Nephron (organoid): ENCODE data around the gene TRPM1.

Experiments
- H3K27ac Mint-ChIP-seq, 3 experiments: 2 replicates each; pipeline ENCODE4 v1.8.0; 2020; ENCODE audit warnings: mixed read lengths in 3 of 3, mild to moderate bottlenecking in 2 of 3, moderate library complexity in 1 of 3
- H3K27me3 Mint-ChIP-seq: 2 replicates; pipeline ENCODE4 v1.8.0; 2021; ENCODE audit warnings: low read depth, mild to moderate bottlenecking, moderate library complexity, mixed read lengths
- H3K36me3 Mint-ChIP-seq: 2 replicates; pipeline ENCODE4 v1.8.0; 2020; ENCODE audit warnings: low read depth, mixed read lengths
- H3K4me1 Mint-ChIP-seq: 2 replicates; pipeline ENCODE4 v1.8.0; 2020; ENCODE audit warnings: mixed read lengths
- H3K4me3 Mint-ChIP-seq, 3 experiments: 2 replicates each; pipeline ENCODE4 v1.8.0; 2020; ENCODE audit warnings: mild to moderate bottlenecking in 3 of 3, mixed read lengths in 3 of 3, moderate library complexity in 2 of 3
- H3K9me3 Mint-ChIP-seq: 2 replicates; pipeline ENCODE4 v1.8.0; 2020; ENCODE audit warnings: mixed read lengths
- TF ChIP-seq, protein P1 (sequence below), 3 experiments: fragments of 200-600 bp; sonication (generic); IDR thresholded peaks; one replicate each; pipeline ENCODE4 v1.5.0; 2021; ENCODE audit warnings: antibody characterized with exemption in 3 of 3; ENCODE audit not compliant: unreplicated experiment in 3 of 3

TRPM1 gene

DNA sequence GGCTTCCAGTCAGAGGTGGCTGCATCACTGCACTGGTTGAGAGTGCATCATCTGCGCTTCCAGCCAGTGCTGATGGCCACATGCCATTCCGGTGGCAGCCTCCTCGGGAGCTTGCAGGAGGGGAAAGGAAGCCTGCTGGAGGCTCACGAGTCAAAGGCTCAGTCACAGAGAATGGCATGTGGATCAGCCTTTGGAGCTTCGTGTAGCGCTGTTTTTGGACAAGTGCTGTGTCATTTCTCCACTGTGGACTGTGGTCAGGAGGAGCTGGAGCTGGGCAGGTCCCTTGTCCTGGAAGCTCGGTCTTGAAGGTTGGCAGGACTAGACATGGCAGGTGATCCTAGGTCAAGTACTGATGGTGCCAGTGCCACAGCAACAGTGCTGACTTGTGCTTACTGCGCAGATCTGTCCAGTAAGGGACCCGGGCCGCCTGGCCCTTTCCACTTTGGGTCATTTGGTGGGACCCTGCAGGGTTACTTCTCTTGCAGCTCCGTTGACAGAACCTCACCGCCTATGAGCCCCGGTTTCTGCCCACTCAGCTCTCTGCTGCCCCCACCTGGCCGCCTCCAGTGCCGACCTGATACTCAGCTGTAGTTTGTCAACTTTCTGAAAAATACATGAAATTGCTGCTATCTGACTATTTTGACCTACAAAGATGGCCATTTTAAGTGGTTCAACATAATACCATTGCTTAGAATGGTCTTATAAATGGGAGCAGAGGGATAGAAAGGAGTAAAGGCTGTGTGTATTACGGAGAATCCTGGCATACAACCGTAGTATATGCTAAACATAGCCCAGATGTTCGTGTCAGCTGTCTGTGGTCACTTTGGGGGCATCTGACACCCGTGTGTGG is 27.6 kb upstream of the TRPM1 start:
- no peak overlapping the region for H3K27ac Mint-ChIP-seq
- TF ChIP-seq, protein P1, sequence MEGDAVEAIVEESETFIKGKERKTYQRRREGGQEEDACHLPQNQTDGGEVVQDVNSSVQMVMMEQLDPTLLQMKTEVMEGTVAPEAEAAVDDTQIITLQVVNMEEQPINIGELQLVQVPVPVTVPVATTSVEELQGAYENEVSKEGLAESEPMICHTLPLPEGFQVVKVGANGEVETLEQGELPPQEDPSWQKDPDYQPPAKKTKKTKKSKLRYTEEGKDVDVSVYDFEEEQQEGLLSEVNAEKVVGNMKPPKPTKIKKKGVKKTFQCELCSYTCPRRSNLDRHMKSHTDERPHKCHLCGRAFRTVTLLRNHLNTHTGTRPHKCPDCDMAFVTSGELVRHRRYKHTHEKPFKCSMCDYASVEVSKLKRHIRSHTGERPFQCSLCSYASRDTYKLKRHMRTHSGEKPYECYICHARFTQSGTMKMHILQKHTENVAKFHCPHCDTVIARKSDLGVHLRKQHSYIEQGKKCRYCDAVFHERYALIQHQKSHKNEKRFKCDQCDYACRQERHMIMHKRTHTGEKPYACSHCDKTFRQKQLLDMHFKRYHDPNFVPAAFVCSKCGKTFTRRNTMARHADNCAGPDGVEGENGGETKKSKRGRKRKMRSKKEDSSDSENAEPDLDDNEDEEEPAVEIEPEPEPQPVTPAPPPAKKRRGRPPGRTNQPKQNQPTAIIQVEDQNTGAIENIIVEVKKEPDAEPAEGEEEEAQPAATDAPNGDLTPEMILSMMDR (IDR thresholded peaks at IDR 0.05; ENCODE audit: unreplicated experiment in 3 of 3) = peak; percentile 79 to 89 (median 85)
- no peak overlapping the region for H3K4me3 Mint-ChIP-seq
- no peaks in the 10 kb centered on the region for H3K36me3 Mint-ChIP-seq
- peaks cover 17% of the 10 kb centered on the region for H3K4me1 Mint-ChIP-seq
- H3K27me3 Mint-ChIP-seq = peaks cover 22% of the 10 kb centered on the region
- H3K9me3 Mint-ChIP-seq = peaks cover 8% of the 10 kb centered on the region

DNA sequence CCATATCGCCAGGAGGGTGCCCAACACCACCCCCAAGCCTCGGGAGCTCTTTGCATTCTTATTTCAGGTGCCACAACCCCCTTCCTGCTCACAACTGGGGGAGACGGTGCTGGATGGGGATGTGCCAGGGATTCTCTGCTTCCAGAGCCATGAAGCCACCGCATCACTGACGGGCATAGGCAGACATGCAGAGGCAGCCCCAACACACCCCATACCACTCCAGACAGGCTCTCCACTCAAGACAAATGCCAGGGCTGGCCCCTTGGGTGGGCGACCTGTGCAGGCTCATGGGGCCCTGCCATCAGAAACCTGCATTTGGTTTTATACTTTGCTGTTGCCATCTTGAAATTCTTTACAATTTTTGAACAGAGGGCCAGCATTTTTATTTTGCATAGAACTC is 27.0 kb upstream of the TRPM1 start:
- H3K27ac Mint-ChIP-seq = no peak overlapping the region
- H3K9me3 Mint-ChIP-seq = peaks cover 5% of the 10 kb centered on the region
- peaks cover 17% of the 10 kb centered on the region for H3K4me1 Mint-ChIP-seq
- no peaks in the 10 kb centered on the region for H3K36me3 Mint-ChIP-seq
- TF ChIP-seq, protein P1 (IDR thresholded peaks at IDR 0.05; ENCODE audit: unreplicated experiment in 3 of 3) = no peak
- H3K27me3 Mint-ChIP-seq = peaks cover 22% of the 10 kb centered on the region
- H3K4me3 Mint-ChIP-seq = no peak overlapping the region

DNA sequence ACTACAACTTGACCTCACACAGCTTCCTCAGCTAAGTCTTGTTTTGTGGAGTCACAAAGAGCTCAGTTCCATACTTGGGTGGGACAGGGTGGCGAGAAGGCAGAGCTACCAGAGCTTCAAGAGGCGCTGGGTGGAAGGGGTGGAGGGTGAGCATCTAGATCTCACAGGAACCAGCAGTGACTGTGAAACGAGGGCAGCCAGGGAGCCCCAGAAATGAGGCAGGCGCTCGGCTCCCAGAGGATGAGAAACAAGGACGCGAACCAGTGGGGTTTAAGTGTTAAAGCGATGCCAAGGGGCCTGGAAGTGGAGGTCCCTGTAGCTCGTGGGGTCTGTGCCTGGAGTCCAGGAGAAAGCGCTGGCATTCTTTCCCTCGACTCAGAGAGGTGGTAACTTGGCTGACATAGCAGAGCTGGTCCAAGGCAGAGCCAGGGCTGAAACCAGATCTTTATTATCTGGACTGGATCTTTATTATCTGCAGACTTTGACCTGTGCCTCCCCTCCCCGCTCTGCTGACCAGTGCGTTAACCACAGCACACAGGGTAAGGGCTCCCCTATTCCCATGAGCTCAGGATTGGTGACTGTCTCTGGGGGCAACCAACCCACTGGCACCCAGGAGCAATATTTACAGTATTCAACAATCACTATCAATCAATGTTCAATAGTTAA is 26.2 kb upstream of the TRPM1 start:
- H3K27ac Mint-ChIP-seq = no peak overlapping the region
- H3K36me3 Mint-ChIP-seq = no peaks in the 10 kb centered on the region
- peaks cover 11% of the 10 kb centered on the region for H3K9me3 Mint-ChIP-seq
- no peak overlapping the region for H3K4me3 Mint-ChIP-seq
- H3K4me1 Mint-ChIP-seq = peaks cover 16% of the 10 kb centered on the region
- H3K27me3 Mint-ChIP-seq = peaks cover 18% of the 10 kb centered on the region
- TF ChIP-seq, protein P1 (IDR thresholded peaks at IDR 0.05; ENCODE audit: unreplicated experiment in 3 of 3) = no peak

DNA sequence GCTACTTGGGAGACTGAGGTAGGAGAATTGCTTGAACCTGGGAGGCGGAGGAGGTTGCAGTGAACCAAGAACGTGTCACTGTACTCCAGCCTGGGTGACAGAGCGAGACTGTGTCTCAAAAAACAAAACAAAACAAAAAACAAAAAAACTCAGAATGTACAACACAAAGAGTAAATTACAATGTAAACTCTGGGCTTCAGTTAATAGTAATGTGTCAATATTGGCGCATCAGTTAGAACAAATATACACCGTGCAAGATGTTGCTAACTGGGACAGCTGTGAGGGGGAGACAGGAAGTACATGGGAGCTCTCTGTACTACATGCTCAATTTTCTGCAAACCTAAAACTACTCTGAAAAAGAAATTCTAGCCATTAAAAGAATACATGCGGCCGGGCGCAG is 23.5 kb upstream of the TRPM1 start:
- H3K36me3 Mint-ChIP-seq = no peaks in the 10 kb centered on the region
- no peak overlapping the region for H3K27ac Mint-ChIP-seq

DNA sequence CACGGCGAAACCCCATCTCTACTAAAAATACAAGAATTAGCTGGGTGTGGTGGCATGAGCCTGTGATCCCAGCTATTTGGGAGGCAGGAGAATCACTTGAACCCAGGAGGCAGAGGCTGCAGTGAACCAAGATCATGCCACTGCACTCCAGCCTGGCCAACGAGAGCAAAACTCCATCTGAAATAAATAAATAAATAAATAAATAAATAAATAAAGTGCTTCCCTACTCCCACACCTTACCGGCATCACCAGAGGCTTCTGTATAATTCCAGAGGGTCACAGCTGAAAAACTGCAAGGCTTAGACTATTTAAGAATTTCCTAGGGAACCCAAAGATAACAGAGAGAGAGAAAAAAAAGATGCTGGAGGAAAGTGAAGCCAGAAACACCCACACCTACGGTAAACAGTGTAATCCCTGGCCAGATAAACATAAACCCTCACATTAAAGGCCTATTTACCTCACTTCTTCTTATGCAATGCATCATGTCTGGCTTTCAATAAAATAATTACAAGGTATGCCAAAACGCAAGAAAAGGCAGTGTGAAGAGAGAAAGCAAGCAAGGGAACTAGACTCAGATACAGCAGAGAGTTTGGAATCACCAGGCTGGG is 15.0 kb upstream of the TRPM1 start:
- no peak overlapping the region for H3K4me3 Mint-ChIP-seq

More for the DNA sequence above, 23.5 kb upstream of the TRPM1 start:
- TF ChIP-seq, protein P1 (IDR thresholded peaks at IDR 0.05; ENCODE audit: unreplicated experiment in 3 of 3) = no peak
- H3K9me3 Mint-ChIP-seq = peaks cover 22% of the 10 kb centered on the region
- H3K4me1 Mint-ChIP-seq = no peaks in the 10 kb centered on the region
- H3K4me3 Mint-ChIP-seq = no peak overlapping the region
- H3K27me3 Mint-ChIP-seq = peaks cover 17% of the 10 kb centered on the region

More for the DNA sequence above, 15.0 kb upstream of the TRPM1 start:
- TF ChIP-seq, protein P1 (IDR thresholded peaks at IDR 0.05; ENCODE audit: unreplicated experiment in 3 of 3) = no peak
- Mint-ChIP-seq H3K9me3 (peaks cover 24% of the 10 kb centered on the region), H3K27me3 (no peaks in the 10 kb centered on the region), H3K4me1 (no peaks in the 10 kb centered on the region), H3K36me3 (no peaks in the 10 kb centered on the region), H3K27ac (no peak overlapping the region)
